Neural progenitor cell (in vitro differentiated cells): Measurements from ENCODE around the gene RPS6KA5. TPM values are rescaled to one million over a fixed set of nuclear protein-coding genes. Genes with fewer than 3 reads are reported as not detected.

Experiments
- DNase-seq: peaks from one replicate; pipeline ENCODE4 v3.0.0-alpha.2; 2016; ENCODE audit warnings: low spot score
- H2AFZ ChIP-seq: fragments of 200-600 bp; sonication (generic); replicated peaks from 2 replicates; pipeline ENCODE4 v1.6.1; 2016; ENCODE audit warnings: antibody characterized with exemption
- H3F3A ChIP-seq: fragments of 200-600 bp; sonication (generic); 2 replicates; pipeline ENCODE4 v1.6.1; 2016; ENCODE audit warnings: antibody characterized with exemption, low read depth
- H3K27ac ChIP-seq: fragments of 200-600 bp; sonication (generic); 2 replicates; pipeline ENCODE4 v1.5.1; 2016; ENCODE audit warnings: mild to moderate bottlenecking
- H3K27me3 ChIP-seq: fragments of 200-600 bp; sonication (generic); 2 replicates; pipeline ENCODE4 v1.6.1; 2016; ENCODE audit warnings: mild to moderate bottlenecking, moderate library complexity
- H3K36me3 ChIP-seq: fragments of 200-600 bp; sonication (generic); 2 replicates; pipeline ENCODE4 v1.5.1; 2016
- H3K4me1 ChIP-seq: fragments of 200-600 bp; sonication (generic); 2 replicates; pipeline ENCODE4 v1.6.1; 2016; ENCODE audit warnings: mixed run types
- H3K4me2 ChIP-seq: fragments of 200-600 bp; sonication (generic); 2 replicates; pipeline ENCODE4 v1.6.1; 2016
- H3K4me3 ChIP-seq: fragments of 200-600 bp; sonication (generic); 2 replicates; pipeline ENCODE4 v1.5.1; 2016
- H3K79me2 ChIP-seq: fragments of 200-600 bp; sonication (generic); 2 replicates; pipeline ENCODE4 v1.6.1; 2016; ENCODE audit warnings: low read depth
- H3K9ac ChIP-seq: fragments of 200-600 bp; sonication (generic); 2 replicates; pipeline ENCODE4 v1.6.1; 2016
- H3K9me3 ChIP-seq: fragments of 200-600 bp; sonication (generic); 2 replicates; pipeline ENCODE4 v1.5.1; 2016; ENCODE audit warnings: low read depth
- H4K20me1 ChIP-seq: fragments of 200-600 bp; sonication (generic); 2 replicates; pipeline ENCODE4 v1.6.1; 2016; ENCODE audit warnings: low read depth
- H3K27ac Mint-ChIP-seq: 3 replicates; pipeline ENCODE4 v1.8.0; 2021; ENCODE audit warnings: mixed read lengths
- H3K27me3 Mint-ChIP-seq: 2 replicates; pipeline ENCODE4 v1.8.0; 2022; ENCODE audit warnings: low read depth, mild to moderate bottlenecking, inconsistent platforms, moderate library complexity, mixed read lengths; ENCODE audit not compliant: insufficient read depth
- H3K36me3 Mint-ChIP-seq: 3 replicates; pipeline ENCODE4 v1.8.0; 2021; ENCODE audit warnings: mixed read lengths
- H3K4me1 Mint-ChIP-seq: 3 replicates; pipeline ENCODE4 v1.8.0; 2021; ENCODE audit warnings: mixed read lengths
- H3K4me3 Mint-ChIP-seq: 3 replicates; pipeline ENCODE4 v1.8.0; 2021; ENCODE audit warnings: mild to moderate bottlenecking, moderate library complexity, mixed read lengths
- H3K9me3 Mint-ChIP-seq: 3 replicates; pipeline ENCODE4 v1.8.0; 2020; ENCODE audit warnings: mixed read lengths
- EZH2 ChIP-seq: fragments of 200-600 bp; sonication (generic); IDR thresholded peaks from 2 replicates; pipeline ENCODE4 v1.6.1; 2017; ENCODE audit warnings: antibody characterized with exemption, mild to moderate bottlenecking, moderate library complexity
- EZH2phosphoT487 ChIP-seq: fragments of 200-600 bp; sonication (generic); IDR thresholded peaks from 2 replicates; pipeline ENCODE4 v1.6.1; 2017; ENCODE audit warnings: antibody characterized with exemption
- total RNA-seq: library from RNA; depleted of rRNA; stranded (reverse); fragments of >200 nt; gene quantifications from 2 replicates; pipeline ENCODE4 v1.2.3, GENCODE V29; 2015; ENCODE audit warnings: low replicate concordance
- TF ChIP-seq, protein P1 (sequence below): fragments of 200-600 bp; sonication (generic); IDR thresholded peaks from 2 replicates; pipeline ENCODE4 v1.5.1; 2017; ENCODE audit warnings: antibody characterized with exemption, mild to moderate bottlenecking

Gene RPS6KA5
- total RNA-seq, 1 donor from 2014 or later = 8.3 TPM

DNA sequence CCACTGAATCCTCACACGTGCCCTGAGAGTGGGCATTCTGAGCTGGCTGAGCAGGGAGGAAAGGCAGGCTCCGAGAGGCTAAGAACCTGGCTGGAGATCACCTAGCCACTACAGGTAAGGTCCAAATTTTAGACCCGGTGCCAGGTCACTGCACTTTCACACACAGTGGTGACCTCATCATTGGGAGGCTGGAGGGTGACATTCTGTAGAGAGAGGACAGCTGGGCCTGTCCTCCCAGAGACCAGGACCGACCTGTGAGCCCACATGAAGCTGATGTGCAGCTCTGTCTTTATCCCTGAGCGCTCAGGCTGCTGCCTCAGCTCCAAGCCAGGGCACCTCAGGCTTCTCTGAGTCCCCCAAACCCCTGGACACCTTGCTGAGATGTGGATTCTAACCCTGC is 248.3 kb downstream of the RPS6KA5 start:
- H3K9me3 Mint-ChIP-seq = no peaks in the 10 kb centered on the region
- no peak for DNase-seq
- no peak overlapping the region for H3K4me3 ChIP-seq
- TF ChIP-seq, protein P1, sequence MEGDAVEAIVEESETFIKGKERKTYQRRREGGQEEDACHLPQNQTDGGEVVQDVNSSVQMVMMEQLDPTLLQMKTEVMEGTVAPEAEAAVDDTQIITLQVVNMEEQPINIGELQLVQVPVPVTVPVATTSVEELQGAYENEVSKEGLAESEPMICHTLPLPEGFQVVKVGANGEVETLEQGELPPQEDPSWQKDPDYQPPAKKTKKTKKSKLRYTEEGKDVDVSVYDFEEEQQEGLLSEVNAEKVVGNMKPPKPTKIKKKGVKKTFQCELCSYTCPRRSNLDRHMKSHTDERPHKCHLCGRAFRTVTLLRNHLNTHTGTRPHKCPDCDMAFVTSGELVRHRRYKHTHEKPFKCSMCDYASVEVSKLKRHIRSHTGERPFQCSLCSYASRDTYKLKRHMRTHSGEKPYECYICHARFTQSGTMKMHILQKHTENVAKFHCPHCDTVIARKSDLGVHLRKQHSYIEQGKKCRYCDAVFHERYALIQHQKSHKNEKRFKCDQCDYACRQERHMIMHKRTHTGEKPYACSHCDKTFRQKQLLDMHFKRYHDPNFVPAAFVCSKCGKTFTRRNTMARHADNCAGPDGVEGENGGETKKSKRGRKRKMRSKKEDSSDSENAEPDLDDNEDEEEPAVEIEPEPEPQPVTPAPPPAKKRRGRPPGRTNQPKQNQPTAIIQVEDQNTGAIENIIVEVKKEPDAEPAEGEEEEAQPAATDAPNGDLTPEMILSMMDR = no peak
- TF ChIP-seq EZH2 = no peak
- no peak for TF ChIP-seq EZH2phosphoT487
- peaks cover 38% of the 10 kb centered on the region for H3K4me1 Mint-ChIP-seq
- no peaks in the 10 kb centered on the region for H3K36me3 ChIP-seq
- no peak overlapping the region for H3K27ac ChIP-seq
- H3F3A ChIP-seq = no peaks in the 10 kb centered on the region
- H3K4me3 Mint-ChIP-seq = no peak overlapping the region
- H3K79me2 ChIP-seq = no peaks in the 10 kb centered on the region
- H3K9ac ChIP-seq = no peak overlapping the region
- peaks cover 7% of the 10 kb centered on the region for H3K27me3 Mint-ChIP-seq
- H3K27ac Mint-ChIP-seq = no peak overlapping the region
- H3K4me2 ChIP-seq = no peak overlapping the region
- no peak overlapping the region for H2AFZ ChIP-seq
- peaks cover 4% of the 10 kb centered on the region for H3K4me1 ChIP-seq
- H3K9me3 ChIP-seq = no peaks in the 10 kb centered on the region
- H4K20me1 ChIP-seq = peaks cover 3% of the 10 kb centered on the region
- peaks cover 18% of the 10 kb centered on the region for H3K27me3 ChIP-seq
- no peaks in the 10 kb centered on the region for H3K36me3 Mint-ChIP-seq

DNA sequence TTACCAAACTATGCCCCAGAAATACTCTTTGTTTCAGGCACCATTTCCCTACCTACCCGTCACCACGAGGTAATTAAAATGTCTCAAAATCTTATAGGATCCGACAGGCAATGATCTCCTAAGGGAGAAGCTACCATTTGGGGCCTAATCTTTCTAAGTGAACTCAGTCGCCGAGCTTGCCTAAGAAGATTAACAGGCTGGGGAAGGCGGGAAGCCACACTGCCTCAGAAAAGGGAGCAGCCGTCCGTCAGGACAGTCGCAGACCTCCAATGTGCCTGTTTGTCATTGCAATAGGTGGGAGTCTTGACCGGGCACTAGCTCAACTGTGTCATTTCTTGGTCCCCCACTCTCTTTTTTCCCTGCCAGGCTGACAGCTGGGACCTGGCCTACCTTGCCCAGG is 248.8 kb downstream of the RPS6KA5 start:
- DNase-seq = peak; percentile 66
- no peak overlapping the region for H3K27ac ChIP-seq
- H3K36me3 Mint-ChIP-seq = no peaks in the 10 kb centered on the region
- H3K27me3 Mint-ChIP-seq = peaks cover 7% of the 10 kb centered on the region
- H3K9ac ChIP-seq = no peak overlapping the region
- H3K27me3 ChIP-seq = peaks cover 14% of the 10 kb centered on the region
- H3K79me2 ChIP-seq = no peaks in the 10 kb centered on the region
- H3K4me1 Mint-ChIP-seq = peaks cover 39% of the 10 kb centered on the region
- no peaks in the 10 kb centered on the region for H3K9me3 Mint-ChIP-seq
- H2AFZ ChIP-seq = no peak overlapping the region
- no peak overlapping the region for H3K4me2 ChIP-seq
- no peaks in the 10 kb centered on the region for H3F3A ChIP-seq
- H3K27ac Mint-ChIP-seq = no peak overlapping the region
- TF ChIP-seq, protein P1 = no peak
- TF ChIP-seq EZH2phosphoT487 (no peak), EZH2 (no peak)
- H3K4me3 Mint-ChIP-seq = no peak overlapping the region
- peaks cover 4% of the 10 kb centered on the region for H3K4me1 ChIP-seq
- no peaks in the 10 kb centered on the region for H3K36me3 ChIP-seq
- peaks cover 3% of the 10 kb centered on the region for H4K20me1 ChIP-seq
- no peaks in the 10 kb centered on the region for H3K9me3 ChIP-seq
- no peak overlapping the region for H3K4me3 ChIP-seq

DNA sequence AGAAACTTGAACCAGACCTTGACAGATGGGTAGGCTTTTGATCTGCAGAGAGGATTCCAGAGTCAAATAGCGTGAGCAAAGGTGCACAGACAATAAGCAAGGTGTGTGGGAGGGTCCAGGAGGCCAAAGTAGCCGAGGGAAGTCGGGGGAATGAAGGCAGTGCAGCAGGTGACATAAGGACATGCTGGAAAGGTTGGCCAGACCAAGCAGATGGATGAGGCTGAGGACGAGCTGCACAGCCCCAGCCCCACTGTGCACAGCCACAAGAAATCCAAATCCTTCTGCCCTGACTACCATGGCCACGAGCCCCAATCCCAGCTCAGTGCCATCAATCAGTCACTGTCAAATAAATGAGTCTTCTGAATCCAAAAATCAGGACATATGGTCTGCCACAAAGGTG is 249.6 kb downstream of the RPS6KA5 start:
- no peak overlapping the region for H3K4me3 ChIP-seq
- H2AFZ ChIP-seq = no peak overlapping the region
- peaks cover 4% of the 10 kb centered on the region for H3K4me1 ChIP-seq
- DNase-seq = no peak
- Mint-ChIP-seq H3K27me3 (peaks cover 10% of the 10 kb centered on the region), H3K36me3 (no peaks in the 10 kb centered on the region), H3K4me1 (peaks cover 44% of the 10 kb centered on the region), H3K9me3 (no peaks in the 10 kb centered on the region), H3K27ac (no peak overlapping the region), H3K4me3 (no peak overlapping the region)
- no peaks in the 10 kb centered on the region for H3K36me3 ChIP-seq
- no peaks in the 10 kb centered on the region for H3F3A ChIP-seq
- TF ChIP-seq, protein P1 = no peak
- no peak for TF ChIP-seq EZH2
- no peak for TF ChIP-seq EZH2phosphoT487
- H3K9me3 ChIP-seq = no peaks in the 10 kb centered on the region
- no peaks in the 10 kb centered on the region for H3K79me2 ChIP-seq
- no peak overlapping the region for H3K4me2 ChIP-seq
- no peak overlapping the region for H3K9ac ChIP-seq
- H4K20me1 ChIP-seq = peaks cover 3% of the 10 kb centered on the region
- H3K27ac ChIP-seq = no peak overlapping the region
- H3K27me3 ChIP-seq = peaks cover 14% of the 10 kb centered on the region
